Gastrocnemius medialis (tissue), 4 donors: ENCODE data around the gene PDSS2. TPM values are rescaled to one million over a fixed set of nuclear protein-coding genes. Genes with fewer than 3 reads are reported as not detected.

ENCODE experiments used
- ATAC-seq, 2 donors: fragments of 150-250 bp; one replicate each; pipeline ENCODE4 v1.9.1; 2016
- DNase-seq, 2 donors: peaks; one replicate each; pipeline ENCODE4 v3.0.0-alpha.2; 2019
- H3K27ac ChIP-seq, 4 donors: fragments of 200-600 bp; sonication (generic); 1 replicate in 1 of 4; 2 replicates in 3 of 4; pipeline ENCODE4 v1.5.1; 2016 to 2018; ENCODE audit warnings: mild to moderate bottlenecking in 2 of 4, moderate library complexity in 1 of 4
- H3K27me3 ChIP-seq, 3 donors: fragments of 200-600 bp; sonication (generic) in 2 of 3; 1 replicate in 1 of 3; 2 replicates in 2 of 3; pipeline versions ENCODE4 v1.5.1 to v1.6.0; 2016 to 2019; ENCODE audit warnings: mild to moderate bottlenecking in 1 of 3, moderate library complexity in 1 of 3
- H3K36me3 ChIP-seq, 2 donors: fragments of 200-600 bp; sonication (generic) in 1 of 2; one replicate each; pipeline ENCODE4 v1.5.1; 2017 to 2018
- H3K4me1 ChIP-seq, 2 donors: fragments of 200-600 bp; sonication (generic) in 1 of 2; one replicate each; pipeline ENCODE4 v1.5.1; 2016 to 2017; ENCODE audit warnings: mild to moderate bottlenecking in 2 of 2
- H3K4me3 ChIP-seq, 4 donors: fragments of 200-600 bp; sonication (generic) in 3 of 4; 1 replicate in 1 of 4; 2 replicates in 3 of 4; pipeline ENCODE4 v1.5.1; 2016 to 2019; ENCODE audit warnings: mild to moderate bottlenecking in 2 of 4
- H3K9me3 ChIP-seq, 3 donors: fragments of 200-600 bp; sonication (generic) in 2 of 3; 1 replicate in 1 of 3; 2 replicates in 2 of 3; pipeline ENCODE4 v1.5.1; 2016 to 2019
- POLR2A ChIP-seq, 2 donors: fragments of 450-650 bp; IDR thresholded peaks; one replicate each; pipeline ENCODE4 v1.6.1; 2017; ENCODE audit warnings: antibody characterized with exemption in 2 of 2, mild to moderate bottlenecking in 2 of 2, moderate library complexity in 2 of 2
- in situ Hi-C, 4 donors: fragments of 200-750 bp; cut with MboI; loops; one replicate each; pipeline versions ENCODE4 v1.15.0 to v1.8.0; 2017; ENCODE audit warnings: low sequenced_read_pairs in 4 of 4
- intact Hi-C: fragments of 100-400 bp; cut with DNase I; formaldehyde crosslinking; loops from one replicate; pipeline ENCODE4 v1.15.1; 2023; ENCODE audit warnings: low total_unique reads
- total RNA-seq, 4 donors: library from RNA; depleted of rRNA; stranded (reverse); fragments of >200 nt; gene quantifications; one replicate each; pipeline versions ENCODE4 v1.1.0 to v1.2.3, GENCODE V29; 2016
- TF ChIP-seq, protein P1 (sequence below), 5 experiments: fragments of 450-650 bp in 3 of 5; fragments of 200-600 bp in 2 of 5; sonication (generic) in 2 of 5; IDR thresholded peaks in 4 of 5; conservative IDR thresholded peaks in 1 of 5; 1 replicate in 4 of 5; 2 replicates in 1 of 5; pipeline ENCODE4 v1.5.1; 2016 to 2019; ENCODE audit warnings: antibody characterized with exemption in 5 of 5, mild to moderate bottlenecking in 3 of 5, moderate library complexity in 3 of 5

PDSS2 gene
- total RNA-seq, 4 donors from 2014 or later = 6.6 to 14.3 (median 10.0) TPM

- in situ Hi-C loops (no loop called here), intact Hi-C loops (no loop called here)
- DNase-seq (no peak), ATAC-seq (no peak)
- Histone ChIP-seq H3K4me3 (no peak overlapping the region), H3K27ac (no peak overlapping the region), H3K9me3 (no peaks in the 10 kb centered on the region), H3K27me3 (no peaks in the 10 kb centered on the region), H3K4me1 (no peaks in the 10 kb centered on the region), H3K36me3 (no peaks in the 10 kb centered on the region)
- TF ChIP-seq, protein P1, sequence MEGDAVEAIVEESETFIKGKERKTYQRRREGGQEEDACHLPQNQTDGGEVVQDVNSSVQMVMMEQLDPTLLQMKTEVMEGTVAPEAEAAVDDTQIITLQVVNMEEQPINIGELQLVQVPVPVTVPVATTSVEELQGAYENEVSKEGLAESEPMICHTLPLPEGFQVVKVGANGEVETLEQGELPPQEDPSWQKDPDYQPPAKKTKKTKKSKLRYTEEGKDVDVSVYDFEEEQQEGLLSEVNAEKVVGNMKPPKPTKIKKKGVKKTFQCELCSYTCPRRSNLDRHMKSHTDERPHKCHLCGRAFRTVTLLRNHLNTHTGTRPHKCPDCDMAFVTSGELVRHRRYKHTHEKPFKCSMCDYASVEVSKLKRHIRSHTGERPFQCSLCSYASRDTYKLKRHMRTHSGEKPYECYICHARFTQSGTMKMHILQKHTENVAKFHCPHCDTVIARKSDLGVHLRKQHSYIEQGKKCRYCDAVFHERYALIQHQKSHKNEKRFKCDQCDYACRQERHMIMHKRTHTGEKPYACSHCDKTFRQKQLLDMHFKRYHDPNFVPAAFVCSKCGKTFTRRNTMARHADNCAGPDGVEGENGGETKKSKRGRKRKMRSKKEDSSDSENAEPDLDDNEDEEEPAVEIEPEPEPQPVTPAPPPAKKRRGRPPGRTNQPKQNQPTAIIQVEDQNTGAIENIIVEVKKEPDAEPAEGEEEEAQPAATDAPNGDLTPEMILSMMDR (IDR thresholded peaks at IDR 0.05 in 4 of 5, conservative IDR thresholded peaks at IDR 0.05 in 1 of 5) = no peak
- no peak for TF ChIP-seq POLR2A (IDR thresholded peaks at IDR 0.05)
Measured at GRCh38 chr6:107107791-107108190, 351.6 kb downstream of the PDSS2 start.

DNA sequence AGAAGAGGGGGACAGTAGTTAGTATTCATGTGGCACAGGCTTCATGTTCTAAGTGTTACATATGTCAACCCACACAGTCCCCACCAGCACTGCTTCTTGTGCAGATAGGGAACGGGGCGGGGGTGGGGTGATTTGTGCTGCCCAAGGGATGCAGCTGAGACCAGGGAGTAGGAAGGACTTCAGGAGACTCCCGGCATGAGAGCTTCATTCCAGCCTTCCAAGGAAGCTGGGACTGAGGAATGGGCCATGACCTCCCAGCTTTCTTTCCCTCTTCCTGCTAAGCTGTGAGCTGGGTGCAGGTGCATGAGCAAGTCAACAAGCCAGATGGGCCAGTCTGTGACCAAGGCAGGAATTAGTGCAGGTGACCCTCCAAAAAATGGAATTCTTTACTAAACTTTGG is 353.2 kb downstream of the PDSS2 start:
- no peak overlapping the region for H3K4me3 ChIP-seq
- no peak for TF ChIP-seq POLR2A (IDR thresholded peaks at IDR 0.05)
- TF ChIP-seq, protein P1 (IDR thresholded peaks at IDR 0.05 in 4 of 5, conservative IDR thresholded peaks at IDR 0.05 in 1 of 5) = no peak
- no peaks in the 10 kb centered on the region for H3K9me3 ChIP-seq
- no peaks in the 10 kb centered on the region for H3K36me3 ChIP-seq
- in situ Hi-C loops (no loop called here), intact Hi-C loops (no loop called here)
- H3K27ac ChIP-seq = no peak overlapping the region
- no peaks in the 10 kb centered on the region for H3K27me3 ChIP-seq
- ATAC-seq (no peak), DNase-seq (no peak)
- H3K4me1 ChIP-seq = peaks cover 0 to 3% of the 10 kb centered on the region in 2 donors

GRCh38 chr6:107105511-107106116 is 353.8 kb downstream of the PDSS2 start:
- TF ChIP-seq, protein P1 (IDR thresholded peaks at IDR 0.05 in 4 of 5, conservative IDR thresholded peaks at IDR 0.05 in 1 of 5) = no peak
- TF ChIP-seq POLR2A (IDR thresholded peaks at IDR 0.05) = no peak
- Histone ChIP-seq H3K27me3 (no peaks in the 10 kb centered on the region), H3K4me1 (peaks cover 0 to 6% of the 10 kb centered on the region in 2 donors), H3K9me3 (no peaks in the 10 kb centered on the region), H3K4me3 (no peak overlapping the region), H3K36me3 (no peaks in the 10 kb centered on the region), H3K27ac (no peak overlapping the region)
- in situ Hi-C loops (no loop called here), intact Hi-C loops (no loop called here)
- ATAC-seq (no peak), DNase-seq (no peak)

DNA sequence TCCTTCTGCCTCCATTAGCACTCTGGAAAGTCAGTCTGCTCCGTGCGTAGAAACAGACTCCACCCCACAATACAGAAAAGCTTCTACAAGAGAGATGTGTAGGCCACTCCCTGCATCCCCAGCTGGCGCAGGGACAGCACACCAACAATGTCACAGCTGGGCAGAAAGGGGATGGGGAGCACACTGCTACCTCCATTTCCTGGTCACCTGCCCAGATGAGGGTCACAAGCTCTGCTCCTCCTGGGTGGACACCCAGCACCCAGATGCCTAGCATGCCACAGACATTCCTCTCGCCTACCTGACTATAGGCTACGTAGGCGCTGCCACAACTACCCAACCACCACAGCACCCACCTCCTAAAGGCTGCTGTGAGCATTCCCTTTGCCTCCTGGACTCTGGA is 356.3 kb downstream of the PDSS2 start:
- no peaks in the 10 kb centered on the region for H3K36me3 ChIP-seq
- H3K9me3 ChIP-seq = no peaks in the 10 kb centered on the region
- intact Hi-C loops = no loop called here
- H3K4me3 ChIP-seq = no peak overlapping the region
- ATAC-seq (no peak), DNase-seq (no peak)
- H3K27ac ChIP-seq = no peak overlapping the region
- no peaks in the 10 kb centered on the region for H3K27me3 ChIP-seq
- in situ Hi-C loops = no loop called here
- no peak for TF ChIP-seq POLR2A (IDR thresholded peaks at IDR 0.05)
- TF ChIP-seq, protein P1 (IDR thresholded peaks at IDR 0.05 in 4 of 5, conservative IDR thresholded peaks at IDR 0.05 in 1 of 5) = no peak
- peaks cover 0 to 6% of the 10 kb centered on the region in 2 donors for H3K4me1 ChIP-seq

Other genes starting within 250 kb of the PDSS2 start
- gene SOBP, start 30.6 kb upstream of the PDSS2 start, total RNA-seq = 10 to 100 TPM in 3 of 4 donors, 1 to 10 TPM in 1; 3.8 to 32.5 (median 19.4) TPM